Activated naive CD8-positive, alpha-beta T cell (primary cell): ENCODE results near the gene FSTL4.

ENCODE experiments used
- H3K27ac Mint-ChIP-seq: one replicate; pipeline ENCODE4 v1.8.0; 2021; ENCODE audit warnings: mixed read lengths
- H3K27me3 Mint-ChIP-seq: one replicate; pipeline ENCODE4 v1.8.0; 2021; ENCODE audit warnings: mixed read lengths
- H3K36me3 Mint-ChIP-seq: one replicate; pipeline ENCODE4 v1.8.0; 2021; ENCODE audit warnings: mixed read lengths
- H3K4me1 Mint-ChIP-seq: one replicate; pipeline ENCODE4 v1.8.0; 2021; ENCODE audit warnings: low read depth, mixed read lengths
- H3K4me3 Mint-ChIP-seq: one replicate; pipeline ENCODE4 v1.8.0; 2021; ENCODE audit warnings: mild to moderate bottlenecking, mixed read lengths
- H3K9me3 Mint-ChIP-seq: one replicate; pipeline ENCODE4 v1.8.0; 2021; ENCODE audit warnings: low read depth, mixed read lengths

FSTL4 gene

GRCh38 chr5:133474851-133475590 lies 137.3 kb downstream of the FSTL4 start:
- Mint-ChIP-seq H3K4me1 (peaks cover 2% of the 10 kb centered on the region), H3K4me3 (no peak overlapping the region), H3K36me3 (no peaks in the 10 kb centered on the region), H3K27me3 (peaks cover 5% of the 10 kb centered on the region), H3K9me3 (no peaks in the 10 kb centered on the region), H3K27ac (no peak overlapping the region)

GRCh38 chr5:133473291-133473690 lies 139.1 kb downstream of the FSTL4 start:
- Mint-ChIP-seq H3K4me1 (peaks cover 2% of the 10 kb centered on the region), H3K36me3 (no peaks in the 10 kb centered on the region), H3K4me3 (no peak overlapping the region), H3K27me3 (peaks cover 5% of the 10 kb centered on the region), H3K27ac (no peak overlapping the region), H3K9me3 (no peaks in the 10 kb centered on the region)

GRCh38 chr5:133472829-133473228 lies 139.5 kb downstream of the FSTL4 start:
- H3K36me3 Mint-ChIP-seq = no peaks in the 10 kb centered on the region

GRCh38 chr5:133471699-133472098 lies 140.6 kb downstream of the FSTL4 start:
- Mint-ChIP-seq H3K27ac (no peak overlapping the region), H3K36me3 (no peaks in the 10 kb centered on the region), H3K4me3 (no peak overlapping the region), H3K4me1 (peaks cover 2% of the 10 kb centered on the region), H3K27me3 (peaks cover 5% of the 10 kb centered on the region), H3K9me3 (no peaks in the 10 kb centered on the region)

More at GRCh38 chr5:133472829-133473228, 139.5 kb downstream of the FSTL4 start:
- no peaks in the 10 kb centered on the region for H3K9me3 Mint-ChIP-seq
- H3K4me1 Mint-ChIP-seq = peaks cover 2% of the 10 kb centered on the region
- H3K27me3 Mint-ChIP-seq = peaks cover 5% of the 10 kb centered on the region
- no peak overlapping the region for H3K4me3 Mint-ChIP-seq
- H3K27ac Mint-ChIP-seq = no peak overlapping the region

- no peak overlapping the region for H3K4me3 Mint-ChIP-seq
- peaks cover 5% of the 10 kb centered on the region for H3K4me1 Mint-ChIP-seq
- no peak overlapping the region for H3K27ac Mint-ChIP-seq
- H3K36me3 Mint-ChIP-seq = no peaks in the 10 kb centered on the region
- H3K9me3 Mint-ChIP-seq = no peaks in the 10 kb centered on the region
- H3K27me3 Mint-ChIP-seq = peaks cover 4% of the 10 kb centered on the region
Observed at GRCh38 chr5:133470841-133471240, 141.5 kb downstream of the FSTL4 start.

- Mint-ChIP-seq H3K27ac (no peak overlapping the region), H3K27me3 (peaks cover 3% of the 10 kb centered on the region), H3K36me3 (no peaks in the 10 kb centered on the region), H3K4me1 (peaks cover 10% of the 10 kb centered on the region), H3K4me3 (no peak overlapping the region), H3K9me3 (no peaks in the 10 kb centered on the region)
Observed at GRCh38 chr5:133469846-133470245, 142.5 kb downstream of the FSTL4 start.

GRCh38 chr5:133469252-133469651 lies 143.1 kb downstream of the FSTL4 start:
- Mint-ChIP-seq H3K27ac (no peak overlapping the region), H3K27me3 (peaks cover 3% of the 10 kb centered on the region), H3K4me1 (peaks cover 10% of the 10 kb centered on the region), H3K4me3 (no peak overlapping the region), H3K9me3 (no peaks in the 10 kb centered on the region), H3K36me3 (no peaks in the 10 kb centered on the region)

- Mint-ChIP-seq H3K9me3 (no peaks in the 10 kb centered on the region), H3K36me3 (no peaks in the 10 kb centered on the region), H3K4me3 (no peak overlapping the region), H3K27me3 (peaks cover 3% of the 10 kb centered on the region), H3K4me1 (peaks cover 8% of the 10 kb centered on the region), H3K27ac (no peak overlapping the region)
Observed at GRCh38 chr5:133468596-133468995, 143.7 kb downstream of the FSTL4 start.

- Mint-ChIP-seq H3K36me3 (no peaks in the 10 kb centered on the region), H3K27me3 (peaks cover 1% of the 10 kb centered on the region), H3K4me3 (no peak overlapping the region), H3K4me1 (peaks cover 8% of the 10 kb centered on the region), H3K27ac (no peak overlapping the region), H3K9me3 (no peaks in the 10 kb centered on the region)
Observed at GRCh38 chr5:133467826-133468463, 144.4 kb downstream of the FSTL4 start.

GRCh38 chr5:133467335-133467779 lies 145.0 kb downstream of the FSTL4 start:
- H3K4me3 Mint-ChIP-seq = no peak overlapping the region
- peaks cover 8% of the 10 kb centered on the region for H3K4me1 Mint-ChIP-seq
- no peak overlapping the region for H3K27ac Mint-ChIP-seq
- H3K27me3 Mint-ChIP-seq = peaks cover 1% of the 10 kb centered on the region
- H3K9me3 Mint-ChIP-seq = no peaks in the 10 kb centered on the region
- H3K36me3 Mint-ChIP-seq = no peaks in the 10 kb centered on the region

GRCh38 chr5:133466556-133467334 lies 145.6 kb downstream of the FSTL4 start:
- no peaks in the 10 kb centered on the region for H3K9me3 Mint-ChIP-seq
- H3K27me3 Mint-ChIP-seq = no peaks in the 10 kb centered on the region
- H3K4me1 Mint-ChIP-seq = peaks cover 8% of the 10 kb centered on the region
- H3K36me3 Mint-ChIP-seq = no peaks in the 10 kb centered on the region
- no peak overlapping the region for H3K4me3 Mint-ChIP-seq
- no peak overlapping the region for H3K27ac Mint-ChIP-seq

- no peak overlapping the region for H3K4me3 Mint-ChIP-seq
- H3K36me3 Mint-ChIP-seq = no peaks in the 10 kb centered on the region
- no peak overlapping the region for H3K27ac Mint-ChIP-seq
- H3K9me3 Mint-ChIP-seq = no peaks in the 10 kb centered on the region
- no peaks in the 10 kb centered on the region for H3K27me3 Mint-ChIP-seq
- H3K4me1 Mint-ChIP-seq = peaks cover 8% of the 10 kb centered on the region
Observed at GRCh38 chr5:133464013-133464412, 148.3 kb downstream of the FSTL4 start.

- Mint-ChIP-seq H3K4me1 (peaks cover 10% of the 10 kb centered on the region), H3K27me3 (no peaks in the 10 kb centered on the region), H3K9me3 (no peaks in the 10 kb centered on the region), H3K27ac (no peak overlapping the region), H3K36me3 (no peaks in the 10 kb centered on the region), H3K4me3 (no peak overlapping the region)
Observed at GRCh38 chr5:133461796-133462516, 150.4 kb downstream of the FSTL4 start.

- Mint-ChIP-seq H3K4me3 (no peak overlapping the region), H3K36me3 (no peaks in the 10 kb centered on the region), H3K27me3 (no peaks in the 10 kb centered on the region), H3K4me1 (peaks cover 2% of the 10 kb centered on the region), H3K27ac (peak overlapping the region; percentile 24), H3K9me3 (no peaks in the 10 kb centered on the region)
Observed at GRCh38 chr5:133460172-133460758, 152.1 kb downstream of the FSTL4 start.
